ENCODE data around the gene LRRC1. TPM values are rescaled to one million over a fixed set of nuclear protein-coding genes. Genes with fewer than 3 reads are reported as not detected.

Gene LRRC1
- total RNA-seq, 4 donors from 2014 or later = 71.0 to 151 (median 91.6) TPM

DNA sequence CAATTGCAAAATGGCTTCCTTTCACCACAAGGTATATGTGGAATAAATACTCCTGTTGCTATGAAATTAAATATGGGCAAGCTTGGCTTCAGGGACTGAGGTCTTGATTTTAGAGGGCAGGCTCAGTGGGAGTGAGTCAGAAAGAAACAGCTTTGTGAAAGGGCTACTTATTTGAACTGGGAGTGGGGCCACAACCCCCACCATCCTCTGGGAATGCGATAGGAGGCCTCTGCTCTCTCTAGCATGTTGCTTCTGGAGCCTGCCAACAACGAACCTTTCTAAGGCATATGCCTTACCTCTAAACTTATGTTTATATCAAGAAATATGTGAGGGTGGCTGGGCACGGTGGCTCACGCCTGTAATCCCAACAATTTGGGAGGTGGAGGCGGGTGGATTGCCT, 149.7 kb downstream of the LRRC1 start:
- Histone ChIP-seq H3K9me3 (peaks cover 0 to 8% of the 10 kb centered on the region in 2 donors), H3K36me3 (no peaks in the 10 kb centered on the region), H3K4me3 (no peak overlapping the region), H3K4me1 (no peaks in the 10 kb centered on the region), H3K27me3 (no peaks in the 10 kb centered on the region), H3K27ac (no peak overlapping the region)
- intact Hi-C loops (cut with DNase I; ENCODE audit: low total_unique reads) = no loop called here
- WGBS, 2 donors (ENCODE audit: low coverage in 1 of 2) = 83% methylated on average over 5 of the region's 5 CpGs; no CpG with 5 or more reads in 1 of the 2 donors
- TF ChIP-seq POLR2A (IDR thresholded peaks at IDR 0.05) (no peak), EP300 (IDR thresholded peaks at IDR 0.05; ENCODE audit: low read depth) (no peak), POLR2AphosphoS5 (IDR thresholded peaks at IDR 0.05) (no peak), CTCF (IDR thresholded peaks at IDR 0.05) (no peak)
- no peak for DNase-seq
- in situ Hi-C loops (cut with MboI; ENCODE audit: low pct_ligation_motif_present in 1 of 4, low pct_unique_long_range_greater_than_20kb in 1 of 4, low sequenced_read_pairs in 3 of 4) = no loop called here

DNA sequence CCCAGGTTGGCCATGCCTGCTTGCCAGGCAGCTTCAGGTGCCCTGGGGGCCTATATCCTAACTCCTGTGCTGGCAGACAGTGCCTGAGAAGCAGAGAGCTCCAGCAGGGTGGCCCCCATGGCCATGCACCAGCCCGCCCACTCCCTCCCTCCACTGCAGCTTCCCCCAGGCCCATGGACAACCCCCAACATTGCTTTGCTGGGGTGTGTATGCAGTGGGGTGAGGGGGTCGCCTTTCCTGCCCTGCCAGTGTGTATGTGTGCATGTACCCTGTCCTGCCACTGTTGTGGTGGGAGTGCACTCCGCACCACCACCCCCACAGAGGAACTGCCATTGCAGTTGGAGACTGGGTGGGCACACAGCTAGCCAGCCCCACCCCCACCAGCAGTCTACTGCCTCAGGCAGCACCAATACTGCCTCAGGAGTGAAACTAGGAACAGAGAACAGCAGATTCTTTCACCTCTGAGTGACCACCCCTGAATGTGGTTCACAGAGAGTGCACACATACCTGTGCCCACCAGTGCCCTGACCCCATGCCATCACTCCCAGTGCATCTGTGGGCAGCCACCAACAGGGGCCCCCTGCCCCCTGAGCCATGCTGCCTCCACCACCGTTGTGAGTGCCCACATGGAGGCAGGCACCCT, 151.1 kb downstream of the LRRC1 start:
- 97% methylated on average over 3 of the region's 4 CpGs; no CpG with 5 or more reads in 1 of the 2 donors for WGBS, 2 donors (ENCODE audit: low coverage in 1 of 2)
- H3K27ac ChIP-seq = no peak overlapping the region
- H3K4me1 ChIP-seq = no peaks in the 10 kb centered on the region
- DNase-seq = no peak
- in situ Hi-C loops (cut with MboI; ENCODE audit: low pct_ligation_motif_present in 1 of 4, low pct_unique_long_range_greater_than_20kb in 1 of 4, low sequenced_read_pairs in 3 of 4) (no loop called here), intact Hi-C loops (cut with DNase I; ENCODE audit: low total_unique reads) (no loop called here)
- no peak overlapping the region for H3K4me3 ChIP-seq
- TF ChIP-seq EP300 (IDR thresholded peaks at IDR 0.05; ENCODE audit: low read depth) (no peak), POLR2AphosphoS5 (IDR thresholded peaks at IDR 0.05) (no peak), CTCF (IDR thresholded peaks at IDR 0.05) (no peak), POLR2A (IDR thresholded peaks at IDR 0.05) (no peak)
- no peaks in the 10 kb centered on the region for H3K36me3 ChIP-seq
- H3K9me3 ChIP-seq = peaks cover 0 to 8% of the 10 kb centered on the region in 2 donors
- H3K27me3 ChIP-seq = no peaks in the 10 kb centered on the region

DNA sequence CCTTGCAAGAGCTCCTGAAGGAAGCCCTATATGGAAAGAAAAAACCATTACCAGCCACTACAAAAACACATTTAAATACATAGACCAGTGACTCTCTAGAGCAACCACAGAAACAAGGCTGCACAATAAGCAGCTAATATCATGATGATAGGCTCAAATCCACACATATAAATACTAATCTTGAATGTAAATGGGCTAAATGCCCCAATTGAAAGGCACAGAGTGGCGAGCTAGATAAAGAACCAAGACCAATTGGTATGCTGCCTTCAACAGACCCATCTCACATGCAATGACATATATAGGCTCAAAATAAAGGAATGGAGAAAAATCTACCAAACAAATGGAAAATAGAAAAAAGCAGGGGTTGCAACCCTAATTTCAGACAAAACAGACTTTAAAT, 153.0 kb downstream of the LRRC1 start:
- intact Hi-C loops (cut with DNase I; ENCODE audit: low total_unique reads) = no loop called here
- H3K36me3 ChIP-seq = no peaks in the 10 kb centered on the region
- in situ Hi-C loops (cut with MboI; ENCODE audit: low pct_ligation_motif_present in 1 of 4, low pct_unique_long_range_greater_than_20kb in 1 of 4, low sequenced_read_pairs in 3 of 4) = no loop called here

GRCh38 chr6:53951383-53951782, 156.6 kb downstream of the LRRC1 start:
- intact Hi-C loops (cut with DNase I; ENCODE audit: low total_unique reads) = loop anchor here (2.0 kb wide), 1 partner anchor 23 kb away; no protein-coding TSS in a partner anchor
- WGBS, 2 donors (ENCODE audit: low coverage in 1 of 2) = 81 to 89% methylated on average over 3 of the region's 3 CpGs

More for the DNA sequence above, 153.0 kb downstream of the LRRC1 start:
- Histone ChIP-seq H3K4me1 (no peaks in the 10 kb centered on the region), H3K4me3 (no peak overlapping the region), H3K9me3 (peaks cover 0 to 8% of the 10 kb centered on the region in 2 donors), H3K27ac (no peak overlapping the region), H3K27me3 (no peaks in the 10 kb centered on the region)
- TF ChIP-seq EP300 (IDR thresholded peaks at IDR 0.05; ENCODE audit: low read depth) (no peak), POLR2A (IDR thresholded peaks at IDR 0.05) (no peak), POLR2AphosphoS5 (IDR thresholded peaks at IDR 0.05) (no peak), CTCF (IDR thresholded peaks at IDR 0.05) (no peak)
- WGBS, 2 donors (ENCODE audit: low coverage in 1 of 2) = 94 to 100% methylated on average over 1 of the region's 1 CpG
- DNase-seq = no peak

More at GRCh38 chr6:53951383-53951782, 156.6 kb downstream of the LRRC1 start:
- Histone ChIP-seq H3K9me3 (peaks cover 0 to 8% of the 10 kb centered on the region in 2 donors), H3K27me3 (no peaks in the 10 kb centered on the region), H3K4me1 (peaks cover 0 to 5% (median 0%) of the 10 kb centered on the region in 4 donors), H3K4me3 (no peak overlapping the region), H3K27ac (no peak overlapping the region), H3K36me3 (no peaks in the 10 kb centered on the region)
- in situ Hi-C loops (cut with MboI; ENCODE audit: low pct_ligation_motif_present in 1 of 4, low pct_unique_long_range_greater_than_20kb in 1 of 4, low sequenced_read_pairs in 3 of 4) = loop anchor here in 3 of 4 donors (10.0 to 25.0 kb wide), 4 partner anchors 157 to 439 kb away; partner anchors contain the start of gene LRRC1 (in 2 of the 3)
- no peak for TF ChIP-seq CTCF (IDR thresholded peaks at IDR 0.05)
- TF ChIP-seq POLR2A (IDR thresholded peaks at IDR 0.05) = no peak
- TF ChIP-seq POLR2AphosphoS5 (IDR thresholded peaks at IDR 0.05) = no peak
- TF ChIP-seq EP300 (IDR thresholded peaks at IDR 0.05; ENCODE audit: low read depth) = no peak
- no peak for DNase-seq
